ENCODE measurements around the gene CBFA2T2. TPM values are rescaled to one million over a fixed set of nuclear protein-coding genes. Genes with fewer than 3 reads are reported as not detected.
"Not testable (repeated sequence)": the region's sequence is repeated elsewhere in the genome, so short reads cannot be mapped to it uniquely, and the experiment has no call there.

Gene CBFA2T2
- total and polyA plus RNA-seq, 8 donors: 2.9 to 29.9 (median 12.0) TPM

- intact Hi-C loops (cut with DNase I; ENCODE audit: low total_unique reads): no loop called here
- no peak for TF ChIP-seq EP300 (IDR thresholded peaks at IDR 0.05)
- TF ChIP-seq, protein P1, sequence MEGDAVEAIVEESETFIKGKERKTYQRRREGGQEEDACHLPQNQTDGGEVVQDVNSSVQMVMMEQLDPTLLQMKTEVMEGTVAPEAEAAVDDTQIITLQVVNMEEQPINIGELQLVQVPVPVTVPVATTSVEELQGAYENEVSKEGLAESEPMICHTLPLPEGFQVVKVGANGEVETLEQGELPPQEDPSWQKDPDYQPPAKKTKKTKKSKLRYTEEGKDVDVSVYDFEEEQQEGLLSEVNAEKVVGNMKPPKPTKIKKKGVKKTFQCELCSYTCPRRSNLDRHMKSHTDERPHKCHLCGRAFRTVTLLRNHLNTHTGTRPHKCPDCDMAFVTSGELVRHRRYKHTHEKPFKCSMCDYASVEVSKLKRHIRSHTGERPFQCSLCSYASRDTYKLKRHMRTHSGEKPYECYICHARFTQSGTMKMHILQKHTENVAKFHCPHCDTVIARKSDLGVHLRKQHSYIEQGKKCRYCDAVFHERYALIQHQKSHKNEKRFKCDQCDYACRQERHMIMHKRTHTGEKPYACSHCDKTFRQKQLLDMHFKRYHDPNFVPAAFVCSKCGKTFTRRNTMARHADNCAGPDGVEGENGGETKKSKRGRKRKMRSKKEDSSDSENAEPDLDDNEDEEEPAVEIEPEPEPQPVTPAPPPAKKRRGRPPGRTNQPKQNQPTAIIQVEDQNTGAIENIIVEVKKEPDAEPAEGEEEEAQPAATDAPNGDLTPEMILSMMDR (IDR thresholded peaks at IDR 0.05): no peak
- no peak for TF ChIP-seq POLR2AphosphoS5 (IDR thresholded peaks at IDR 0.05)
- no peak for TF ChIP-seq POLR2A (IDR thresholded peaks at IDR 0.05)
Observed at GRCh38 chr20:33569802-33570391, 80.0 kb downstream of the CBFA2T2 start.

GRCh38 chr20:33570743-33571142 lies 80.8 kb downstream of the CBFA2T2 start:
- TF ChIP-seq EP300 (IDR thresholded peaks at IDR 0.05): no peak
- H3K4me3 ChIP-seq: no peak overlapping the region
- intact Hi-C loops (cut with DNase I; ENCODE audit: low total_unique reads): no loop called here
- peak overlapping the region in 3 of 5 donors; percentile 11 to 61 (median 25) for H3K27ac ChIP-seq
- H3K27me3 ChIP-seq: no peaks in the 10 kb centered on the region
- no peaks in the 10 kb centered on the region for H3K36me3 ChIP-seq
- WGBS, 5 donors: 56 to 91% (median 75%) methylated on average over 1 of the region's 1 CpG
- no peaks in the 10 kb centered on the region for H3K9me3 ChIP-seq
- no peak for DNase-seq
- H3K4me1 ChIP-seq: peaks cover 5 to 61% (median 30%) of the 10 kb centered on the region in 4 donors

More at GRCh38 chr20:33569802-33570391, 80.0 kb downstream of the CBFA2T2 start:
- Histone ChIP-seq H3K27ac (peak overlapping the region in 3 of 5 donors; percentile 25 to 74 (median 61)), H3K4me3 (no peak overlapping the region), H3K27me3 (no peaks in the 10 kb centered on the region), H3K9me3 (no peaks in the 10 kb centered on the region), H3K36me3 (no peaks in the 10 kb centered on the region), H3K4me1 (peaks cover 5 to 58% (median 26%) of the 10 kb centered on the region in 4 donors)
- DNase-seq: no peak
- 77 to 93% (median 90%) methylated on average over 5 of the region's 5 CpGs for WGBS, 5 donors

DNA sequence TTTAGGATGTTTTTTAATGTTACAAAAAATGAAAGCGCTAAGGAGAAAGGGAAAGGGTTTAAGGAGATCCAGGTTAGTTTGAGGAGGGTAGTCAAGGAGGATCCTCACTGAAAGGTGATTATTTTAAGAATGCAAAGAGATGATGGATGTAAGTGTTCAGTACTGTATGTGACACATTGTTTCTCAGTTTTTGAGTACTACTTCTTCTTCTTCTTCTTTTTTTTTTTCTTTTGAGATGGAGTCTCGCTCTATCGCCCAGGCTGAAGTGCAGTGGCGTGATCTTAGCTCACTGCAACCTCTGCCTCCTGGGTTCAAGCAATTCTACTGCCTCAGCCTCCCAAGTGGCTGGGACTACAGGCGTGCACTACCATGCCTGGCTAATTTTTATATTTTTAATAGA lies 83.4 kb downstream of the CBFA2T2 start:
- H3K27me3 ChIP-seq; H3K27ac ChIP-seq; DNase-seq; H3K36me3 ChIP-seq; H3K4me3 ChIP-seq; intact Hi-C loops (cut with DNase I; ENCODE audit: low total_unique reads); H3K9me3 ChIP-seq: not testable (repeated sequence)
- WGBS, 5 donors: 96 to 99% (median 97%) methylated on average over 5 of the region's 5 CpGs
- H3K4me1 ChIP-seq: peaks cover 15 to 63% (median 35%) of the 10 kb centered on the region in 4 donors

DNA sequence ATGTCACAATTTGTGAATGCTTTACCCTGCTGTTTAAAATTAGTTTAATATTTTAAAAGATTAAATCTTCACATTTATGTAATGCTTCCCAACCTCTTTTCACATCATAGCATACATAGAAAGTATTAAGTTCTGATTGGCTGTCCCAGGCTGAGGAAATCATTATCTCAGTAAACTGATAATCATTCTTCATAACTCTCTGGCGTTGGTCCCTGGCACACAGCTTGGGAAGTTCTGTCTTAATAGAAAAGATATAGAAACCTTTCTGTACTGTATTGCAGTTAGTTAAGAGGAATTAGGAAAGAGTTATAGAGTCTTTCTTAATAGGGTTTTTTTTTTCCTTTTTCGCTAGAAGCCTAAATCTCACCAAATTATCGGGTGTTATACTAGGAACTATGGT lies 85.4 kb downstream of the CBFA2T2 start:
- Histone ChIP-seq H3K27me3 (no peaks in the 10 kb centered on the region), H3K36me3 (no peaks in the 10 kb centered on the region), H3K4me3 (no peak overlapping the region), H3K9me3 (no peaks in the 10 kb centered on the region), H3K4me1 (peaks cover 7 to 49% (median 26%) of the 10 kb centered on the region in 4 donors), H3K27ac (no peak overlapping the region)
- WGBS, 5 donors: 62 to 71% (median 68%) methylated on average over 3 of the region's 3 CpGs
- TF ChIP-seq POLR2A (IDR thresholded peaks at IDR 0.05) (no peak), EP300 (IDR thresholded peaks at IDR 0.05) (no peak), POLR2AphosphoS5 (IDR thresholded peaks at IDR 0.05) (no peak)
- TF ChIP-seq, protein P1 (IDR thresholded peaks at IDR 0.05): no peak
- peak in 1 of 2 donors; percentile 42 for DNase-seq
- intact Hi-C loops (cut with DNase I; ENCODE audit: low total_unique reads): no loop called here

DNA sequence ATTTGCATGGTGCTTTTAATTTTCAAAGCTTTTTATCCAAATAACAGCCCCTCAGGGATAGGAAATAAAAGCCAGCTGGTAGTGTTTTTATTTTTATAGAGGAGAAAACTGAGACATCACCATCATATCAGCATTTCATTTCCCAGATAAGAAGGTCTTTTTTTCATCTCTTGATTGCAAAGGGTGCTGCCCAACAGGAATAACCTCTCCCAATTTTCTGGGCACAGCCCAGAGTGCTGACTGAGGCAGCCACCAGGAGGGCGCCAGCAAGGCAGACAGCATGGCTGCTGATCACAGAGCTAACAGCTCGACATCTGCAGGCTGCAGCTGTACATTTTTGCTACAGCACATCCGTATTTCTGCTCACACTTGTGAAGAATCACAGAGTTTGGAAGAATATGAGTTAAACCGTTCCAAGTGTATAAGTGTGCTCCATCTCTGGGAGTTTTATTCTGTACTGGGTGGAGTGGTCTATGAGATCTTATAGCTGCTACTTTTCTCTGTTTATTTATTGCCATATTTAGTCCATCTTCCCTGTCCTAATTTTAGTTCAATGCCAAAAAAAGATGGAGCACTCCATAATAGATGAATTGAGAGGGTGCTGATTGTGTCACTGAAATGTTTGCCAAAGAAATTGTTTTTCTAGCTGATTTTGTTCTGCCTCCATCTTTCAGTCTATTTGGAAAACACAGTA lies 86.7 kb downstream of the CBFA2T2 start:
- Histone ChIP-seq H3K27me3 (no peaks in the 10 kb centered on the region), H3K4me1 (peaks cover 7 to 42% (median 23%) of the 10 kb centered on the region in 4 donors), H3K9me3 (no peaks in the 10 kb centered on the region), H3K4me3 (no peak overlapping the region), H3K36me3 (no peaks in the 10 kb centered on the region), H3K27ac (peak overlapping the region in 1 of 5 donors; percentile 56)
- intact Hi-C loops (cut with DNase I; ENCODE audit: low total_unique reads): no loop called here
- TF ChIP-seq POLR2AphosphoS5 (IDR thresholded peaks at IDR 0.05) (no peak), POLR2A (IDR thresholded peaks at IDR 0.05) (no peak), EP300 (IDR thresholded peaks at IDR 0.05) (no peak)
- TF ChIP-seq, protein P1 (IDR thresholded peaks at IDR 0.05): no peak
- peak; percentile 36 to 72 for DNase-seq
- WGBS, 5 donors: 39 to 50% (median 43%) methylated on average over 4 of the region's 4 CpGs

Measured in stomach (tissue), 9 donors.